A673 (cell line): ENCODE results near the gene RASSF4. TPM values are rescaled to one million over a fixed set of nuclear protein-coding genes. Genes with fewer than 3 reads are reported as not detected.

Experiments
- BruUV-seq: library from RNA; stranded (reverse); fragments of 400-500 nt; replicated peaks from 2 replicates; lab custom pipeline; 2021; lab: Mats Ljungman, UMichigan
- CTCF ChIA-PET: fragments of 300-600 bp; sonication (Branson Sonifier 250); formaldehyde crosslinking; loops from one replicate; lab custom pipeline; 2022; ENCODE audit warnings: antibody characterized with exemption; lab: Charles Lee
- POLR2A ChIA-PET: fragments of 300-600 bp; sonication (Branson Sonifier 250); formaldehyde crosslinking; loops from one replicate; lab custom pipeline; 2022; ENCODE audit warnings: antibody characterized with exemption; ENCODE audit not compliant: low non-redundant PET; lab: Charles Lee
- DNase-seq: peaks from one replicate; pipeline ENCODE4 v3.0.0-alpha.2; 2015; ENCODE audit warnings: low spot score
- H3K27ac ChIP-seq: fragments of 200-600 bp; sonication (generic); 2 replicates; pipeline ENCODE4 v1.5.1; 2016; ENCODE audit warnings: mixed run types, low read depth, mild to moderate bottlenecking, mixed read lengths, antibody characterized with exemption, low read length; ENCODE audit not compliant: poor library complexity, severe bottlenecking
- H3K27me3 ChIP-seq: fragments of 200-600 bp; sonication (generic); replicated peaks from 2 replicates; pipeline ENCODE4 v1.6.1; 2017; ENCODE audit warnings: mixed run types, low read depth, mild to moderate bottlenecking, mixed read lengths, antibody characterized with exemption, low read length; ENCODE audit not compliant: insufficient read depth, poor library complexity
- H3K36me3 ChIP-seq: fragments of 200-600 bp; sonication (generic); 2 replicates; pipeline ENCODE4 v1.6.1; 2016; ENCODE audit warnings: mixed run types, mild to moderate bottlenecking, mixed read lengths, antibody characterized with exemption, low read length; ENCODE audit not compliant: insufficient read depth, poor library complexity, severe bottlenecking
- H3K4me1 ChIP-seq: fragments of 200-600 bp; sonication (generic); 2 replicates; pipeline ENCODE4 v1.6.1; 2017; ENCODE audit warnings: mixed run types, mild to moderate bottlenecking, mixed read lengths, antibody characterized with exemption, low read length; ENCODE audit not compliant: insufficient read depth, poor library complexity, severe bottlenecking
- H3K4me3 ChIP-seq: fragments of 200-600 bp; sonication (generic); 2 replicates; pipeline ENCODE4 v1.5.1; 2016; ENCODE audit warnings: low read depth, mixed run types, mild to moderate bottlenecking, mixed read lengths, low read length; ENCODE audit not compliant: poor library complexity, severe bottlenecking
- H3K9me3 ChIP-seq: fragments of 200-600 bp; sonication (generic); 2 replicates; pipeline ENCODE4 v1.6.1; 2016; ENCODE audit warnings: mixed run types, low read depth, mild to moderate bottlenecking, mixed read lengths, antibody characterized with exemption, low read length; ENCODE audit not compliant: poor library complexity, severe bottlenecking
- CTCF ChIP-seq: fragments of 300-800, 200-600 bp; sonication (generic); conservative IDR thresholded peaks from 2 replicates; pipeline ENCODE4 v1.5.1; 2017; ENCODE audit warnings: low read depth, mild to moderate bottlenecking, antibody characterized with exemption, low read length, moderate library complexity, mixed read lengths
- EZH2 ChIP-seq: fragments of 200-600 bp; sonication (generic); IDR thresholded peaks from 2 replicates; pipeline ENCODE4 v1.6.1; 2017; ENCODE audit warnings: borderline replicate concordance, low read depth, mild to moderate bottlenecking, mixed read lengths, antibody characterized with exemption, low read length; ENCODE audit not compliant: poor library complexity, severe bottlenecking
- intact Hi-C: fragments of 100-400 bp; cut with micrococcal nuclease; formaldehyde crosslinking; loops from one replicate; pipeline ENCODE4 v1.10.0; 2022; ENCODE audit not compliant: unreplicated experiment
- total RNA-seq: library from RNA; stranded (reverse); gene quantifications from 2 replicates; pipeline ENCODE4 v1.2.3, GENCODE V29; 2021

RASSF4 gene
- total RNA-seq, 1 experiment from 2014 or later = 0.71 TPM

DNA sequence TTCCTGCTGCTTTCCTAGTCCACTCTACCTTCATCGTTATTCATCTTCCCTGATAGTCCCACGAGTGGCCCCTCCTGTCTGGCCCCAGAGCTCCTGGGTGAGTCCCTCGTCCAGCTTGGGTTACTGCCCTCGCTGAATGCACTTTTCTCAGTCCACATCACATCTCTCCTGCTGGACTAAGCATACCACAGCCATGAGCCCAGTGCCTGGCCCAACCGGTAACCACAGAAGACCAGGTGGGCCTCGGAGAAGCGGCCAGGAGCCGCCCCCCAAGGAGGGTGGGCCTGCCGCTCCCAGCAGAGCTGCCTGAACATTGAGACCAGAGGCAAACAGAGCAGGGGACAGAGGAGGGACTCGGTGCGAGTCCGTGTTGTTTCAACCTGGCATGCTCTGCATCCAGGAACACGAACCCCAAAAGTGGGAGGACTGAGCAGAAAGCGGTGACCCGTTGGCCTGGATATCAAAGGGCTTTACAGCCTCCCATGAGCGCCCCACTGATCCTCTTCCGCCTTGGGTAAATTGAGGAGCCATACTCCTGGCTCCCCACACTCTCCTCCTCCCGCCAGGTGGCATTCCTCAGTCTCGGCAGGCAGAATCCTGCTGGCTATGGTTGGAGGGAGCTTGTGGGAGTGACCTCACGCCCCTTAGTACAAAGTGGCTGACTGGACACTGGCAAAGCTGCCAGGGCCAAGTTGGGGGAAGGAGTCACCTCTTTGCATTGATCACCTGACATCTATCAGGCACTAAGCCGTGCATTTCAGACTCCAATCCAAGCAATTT, 35.2 kb upstream of the RASSF4 start:
- BruUV-seq = no TSS peak
- H3K27me3 ChIP-seq = no peaks in the 10 kb centered on the region
- H3K4me3 ChIP-seq = no peak overlapping the region
- no peaks in the 10 kb centered on the region for H3K36me3 ChIP-seq
- H3K27ac ChIP-seq = no peak overlapping the region
- DNase-seq = no peak
- POLR2A ChIA-PET = no interaction called here
- no peaks in the 10 kb centered on the region for H3K9me3 ChIP-seq
- CTCF ChIA-PET = interaction anchor here (1.0 kb wide), 2 partner anchors 46 to 61 kb away, joined by 4 read pairs; no protein-coding TSS in a partner anchor
- TF ChIP-seq CTCF (no peak), EZH2 (no peak)
- H3K4me1 ChIP-seq = no peaks in the 10 kb centered on the region
- intact Hi-C loops = no loop called here

DNA sequence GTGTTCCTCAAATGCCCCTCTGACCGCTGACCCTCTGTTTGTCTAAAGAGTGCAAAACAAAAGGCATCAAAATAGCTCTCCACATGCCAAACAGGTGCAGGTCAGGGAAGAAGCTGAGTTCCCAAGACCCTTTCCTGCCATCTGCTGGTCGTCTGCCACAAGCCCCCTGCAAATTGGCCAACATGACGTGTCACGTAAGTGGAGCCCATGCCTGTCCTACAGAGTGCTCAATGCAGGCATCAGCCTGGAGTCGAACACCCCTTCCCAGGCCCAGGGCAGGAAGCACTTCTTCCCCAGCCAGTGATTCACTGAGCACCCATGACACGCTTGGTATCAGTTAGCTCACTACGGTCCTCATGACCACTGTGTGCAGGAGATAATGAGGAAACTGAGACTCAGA, 34.4 kb upstream of the RASSF4 start:
- no peaks in the 10 kb centered on the region for H3K36me3 ChIP-seq
- H3K4me1 ChIP-seq = no peaks in the 10 kb centered on the region
- DNase-seq = peak; percentile 54
- ChIA-PET POLR2A (no interaction called here), CTCF (interaction anchor here (1.0 kb wide), 2 partner anchors 46 to 62 kb away, joined by 4 read pairs; no protein-coding TSS in a partner anchor)
- no peak overlapping the region for H3K4me3 ChIP-seq
- no peaks in the 10 kb centered on the region for H3K9me3 ChIP-seq
- no peak overlapping the region for H3K27ac ChIP-seq
- no peak for TF ChIP-seq EZH2
- TF ChIP-seq CTCF = peak; percentile 68
- intact Hi-C loops = no loop called here
- no peaks in the 10 kb centered on the region for H3K27me3 ChIP-seq
- BruUV-seq = no TSS peak

DNA sequence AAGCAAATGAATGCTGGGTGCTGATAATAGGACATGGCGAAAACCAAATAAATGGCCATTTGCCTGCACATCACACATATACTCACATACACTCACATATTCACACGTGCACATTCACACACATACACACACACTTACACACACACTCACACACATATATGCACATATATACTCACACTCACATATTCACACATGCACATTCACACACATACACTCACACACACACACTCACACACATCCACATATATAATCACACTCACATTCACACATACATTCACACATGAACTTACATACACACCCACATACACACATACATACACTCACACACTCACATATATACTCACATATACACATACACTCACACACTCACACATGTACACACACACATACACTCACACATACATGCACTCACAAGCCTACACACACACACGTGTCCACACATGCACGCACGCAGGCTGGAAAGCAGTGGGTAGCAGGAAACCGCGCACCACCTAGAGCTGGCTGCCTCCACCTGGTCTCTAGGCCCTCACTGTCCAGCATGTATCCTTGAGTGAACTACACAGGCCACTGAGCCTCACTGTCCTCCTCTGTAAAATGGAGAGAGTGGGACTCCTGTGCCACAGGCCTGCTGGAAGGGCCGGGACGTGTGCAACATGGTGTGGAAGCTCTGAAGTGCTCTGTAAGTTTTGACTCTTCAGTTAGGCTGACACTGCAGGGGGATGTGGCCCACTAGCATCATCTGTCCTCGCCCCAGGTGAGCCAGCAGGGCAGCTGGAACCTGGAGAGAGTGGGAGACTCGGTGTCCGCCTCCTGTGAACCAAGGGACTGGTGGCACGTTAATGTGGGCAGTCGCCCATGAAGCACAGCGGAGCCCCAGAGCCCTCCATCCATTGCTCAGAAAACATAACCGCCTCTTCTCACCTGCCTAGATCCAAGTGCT, 33.5 kb upstream of the RASSF4 start:
- H3K27ac ChIP-seq = no peak overlapping the region
- DNase-seq = no peak
- H3K36me3 ChIP-seq = no peaks in the 10 kb centered on the region
- no peak overlapping the region for H3K4me3 ChIP-seq
- CTCF ChIA-PET = no interaction called here
- H3K27me3 ChIP-seq = no peaks in the 10 kb centered on the region
- no TSS peak for BruUV-seq
- no peaks in the 10 kb centered on the region for H3K4me1 ChIP-seq
- intact Hi-C loops = no loop called here
- H3K9me3 ChIP-seq = no peaks in the 10 kb centered on the region
- POLR2A ChIA-PET = no interaction called here
- no peak for TF ChIP-seq CTCF
- TF ChIP-seq EZH2 = no peak
